Activated T-cell treated with anti-CD3 and anti-CD28 coated beads, Interleukin-2, amount 50 U/mL, for 48 hours (primary cell): ENCODE measurements around the gene KIRREL3.

Experiments used
- DNase-seq, 2 experiments: peaks; one replicate each; pipeline ENCODE4 v3.0.0-alpha.2; 2020

Gene KIRREL3

DNA sequence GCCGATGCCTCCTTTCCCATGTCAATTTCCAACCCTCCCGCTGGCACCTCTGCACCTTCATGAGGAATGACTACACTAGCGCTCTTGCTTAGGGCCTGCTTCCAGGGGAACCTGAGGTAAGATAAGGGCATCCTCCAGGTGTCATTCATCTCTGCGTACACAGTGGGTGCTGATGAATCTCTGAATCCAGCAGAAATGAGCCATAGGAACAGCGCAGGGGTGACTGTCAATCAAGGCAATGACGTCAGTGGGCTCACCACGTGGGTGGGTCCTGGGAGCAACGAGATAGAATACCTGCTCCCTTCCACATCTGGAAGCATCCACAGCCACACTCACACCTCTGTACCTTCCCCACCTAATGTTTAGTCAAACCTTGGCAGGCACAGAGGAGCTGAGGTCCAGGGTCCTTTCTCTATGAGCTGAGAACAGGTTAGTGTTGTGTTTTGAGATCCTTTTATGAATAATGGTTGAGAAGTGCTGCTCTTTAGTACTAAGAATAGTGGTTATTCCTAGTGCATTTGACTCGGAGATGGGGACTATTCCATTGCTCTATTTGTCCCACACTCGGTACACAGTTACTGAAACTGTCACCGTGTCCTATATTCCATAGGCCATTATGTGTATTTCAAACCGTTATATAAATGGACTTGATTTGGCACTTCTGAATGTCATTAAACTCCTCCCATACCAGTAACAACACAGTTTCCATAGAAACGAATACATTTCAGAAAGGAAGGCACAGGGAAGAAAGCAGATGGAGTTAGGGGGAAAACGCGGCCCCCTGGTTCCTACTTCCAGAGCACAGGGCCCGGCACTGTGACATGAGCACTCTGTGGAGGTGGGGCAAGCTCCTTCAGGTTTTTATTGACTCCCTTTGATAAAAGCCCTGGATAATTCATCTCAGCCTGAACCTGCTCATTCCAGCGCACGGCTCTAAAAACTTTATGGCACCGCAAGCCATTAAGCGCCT lies 451.7 kb downstream of the KIRREL3 start:
- no peak for DNase-seq

DNA sequence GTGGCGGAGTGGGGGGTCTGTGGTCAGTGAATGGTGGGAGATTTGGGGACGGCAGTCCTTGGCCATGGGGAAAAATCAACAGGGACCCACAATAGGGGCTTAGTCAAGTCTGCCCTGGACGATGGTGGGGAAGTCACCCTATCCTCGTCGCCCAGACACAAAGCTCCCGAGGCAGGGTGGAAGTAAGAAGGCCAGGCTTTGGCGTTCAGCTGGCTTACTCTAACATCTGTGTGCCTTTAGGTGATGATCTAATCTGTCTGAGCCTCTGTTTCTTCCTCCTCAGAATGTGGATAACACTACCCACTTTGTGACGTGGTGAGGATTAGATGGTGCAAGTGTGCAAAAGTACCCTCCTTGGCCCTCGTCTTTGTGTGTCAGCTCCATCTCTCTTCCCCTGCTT lies 452.9 kb downstream of the KIRREL3 start:
- DNase-seq = no peak

GRCh38 chr11:126547161-126547560 lies 453.4 kb downstream of the KIRREL3 start:
- no peak for DNase-seq

- DNase-seq = no peak
These were observed 453.9 kb downstream of the KIRREL3 start for GRCh38 chr11:126546694-126547093.

DNA sequence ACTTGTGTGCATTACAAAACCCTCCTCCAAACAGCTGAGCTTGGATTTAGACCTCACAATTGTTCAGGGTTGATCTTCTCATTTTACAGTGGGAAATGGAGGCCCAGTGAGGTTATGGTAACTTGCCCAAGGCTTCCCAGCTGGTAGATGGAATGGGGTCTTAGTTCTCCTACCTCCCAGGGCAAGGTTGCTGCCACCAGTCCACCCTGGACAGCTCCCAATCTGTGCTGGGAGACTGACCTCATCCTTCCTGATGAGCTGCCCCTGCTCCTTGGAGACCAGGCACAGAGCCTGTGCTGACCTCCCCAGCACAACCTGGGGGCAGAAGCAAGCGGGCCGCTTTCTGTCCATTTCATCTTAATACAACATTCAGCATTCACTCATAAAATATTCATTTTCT lies 454.4 kb downstream of the KIRREL3 start:
- DNase-seq = no peak

GRCh38 chr11:126545057-126545555 lies 455.5 kb downstream of the KIRREL3 start:
- DNase-seq = no peak

DNA sequence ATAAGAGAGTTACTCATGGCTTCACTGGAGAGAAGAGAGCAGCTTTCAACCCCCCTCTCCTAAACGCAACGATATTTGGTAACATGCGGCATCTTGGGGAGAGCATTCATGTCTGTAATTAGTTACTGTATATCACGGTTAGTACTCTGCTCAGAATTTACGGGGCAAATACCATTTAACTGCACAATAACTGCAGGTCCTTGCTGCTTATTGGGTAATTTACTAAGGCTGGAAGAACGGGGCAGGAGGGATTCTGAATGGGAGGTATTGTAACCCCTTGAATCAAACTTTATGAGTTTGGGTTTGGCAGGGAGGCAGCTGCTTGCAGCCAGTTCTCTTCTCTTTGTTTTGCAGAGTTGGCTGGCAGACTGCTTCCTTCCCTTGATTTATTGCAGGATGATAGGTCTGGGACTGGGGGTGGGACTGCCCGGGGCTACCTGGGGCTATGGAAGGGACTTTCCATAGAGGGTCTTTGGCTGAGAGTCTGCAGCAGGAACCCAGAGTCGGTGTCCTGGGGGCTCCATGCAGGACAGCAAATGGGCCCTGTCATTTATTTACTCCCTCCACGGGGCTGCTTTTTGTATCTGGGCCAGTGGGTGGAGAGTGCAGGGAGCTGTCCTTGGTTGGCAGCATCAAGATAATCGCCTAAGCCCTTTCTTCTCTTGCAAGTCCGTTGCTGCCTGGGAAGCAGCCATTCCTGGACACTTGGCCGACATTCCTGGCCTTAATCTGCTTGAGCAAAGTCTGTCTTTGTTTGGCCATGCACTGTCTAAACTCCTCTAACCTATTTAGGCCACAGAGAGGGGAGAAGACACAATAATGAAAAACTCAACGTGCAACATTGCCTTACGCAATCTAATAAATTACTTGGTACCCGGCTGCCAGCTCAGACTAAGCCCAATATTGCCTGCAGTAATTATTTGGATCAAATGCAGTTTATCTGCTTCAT lies 456.2 kb downstream of the KIRREL3 start:
- DNase-seq = no peak

GRCh38 chr11:126543691-126544090 lies 456.9 kb downstream of the KIRREL3 start:
- no peak for DNase-seq

GRCh38 chr11:126542334-126543015 lies 458.1 kb downstream of the KIRREL3 start:
- no peak for DNase-seq

GRCh38 chr11:126538071-126538470 lies 462.5 kb downstream of the KIRREL3 start:
- DNase-seq = no peak

DNA sequence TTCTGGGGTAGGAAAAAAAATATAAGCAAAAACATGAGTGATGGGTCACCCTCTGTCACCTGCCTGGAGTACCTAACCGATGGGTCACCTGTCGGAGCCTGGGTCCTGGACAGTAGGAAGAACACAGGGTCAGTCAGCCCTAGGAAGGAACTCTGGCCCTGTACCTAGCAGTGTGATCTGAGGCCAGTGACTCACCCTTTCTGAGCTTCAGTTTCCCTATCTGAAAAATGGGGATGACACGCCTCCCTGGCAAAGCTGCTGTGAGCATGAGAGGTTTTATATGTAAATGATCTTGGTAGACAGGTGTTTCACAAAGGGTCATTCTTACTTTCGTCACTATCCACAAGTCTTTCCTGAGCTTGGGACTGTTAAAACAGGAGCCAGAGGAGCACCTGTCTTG lies 463.1 kb downstream of the KIRREL3 start:
- no peak for DNase-seq

GRCh38 chr11:126534141-126534805 lies 466.3 kb downstream of the KIRREL3 start:
- no peak for DNase-seq

DNA sequence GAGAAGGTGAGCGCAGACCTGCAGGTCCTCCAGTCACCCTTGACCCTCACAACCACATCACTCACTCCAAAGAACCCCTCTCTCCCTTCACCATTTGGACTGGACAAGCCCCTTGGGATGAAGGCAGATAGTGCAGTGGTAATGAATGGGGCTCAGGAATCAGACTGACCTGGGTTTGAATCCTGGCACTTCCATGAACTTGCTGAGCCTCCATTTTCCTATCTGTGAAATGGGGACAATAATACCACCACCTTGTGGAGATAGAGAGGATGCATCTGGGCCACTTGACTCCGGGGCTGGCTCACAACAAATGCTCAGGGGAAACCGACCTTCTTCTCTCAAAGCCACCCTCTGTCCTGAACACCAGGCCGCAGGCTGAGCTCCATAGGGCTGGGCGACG lies 467.0 kb downstream of the KIRREL3 start:
- no peak for DNase-seq

DNA sequence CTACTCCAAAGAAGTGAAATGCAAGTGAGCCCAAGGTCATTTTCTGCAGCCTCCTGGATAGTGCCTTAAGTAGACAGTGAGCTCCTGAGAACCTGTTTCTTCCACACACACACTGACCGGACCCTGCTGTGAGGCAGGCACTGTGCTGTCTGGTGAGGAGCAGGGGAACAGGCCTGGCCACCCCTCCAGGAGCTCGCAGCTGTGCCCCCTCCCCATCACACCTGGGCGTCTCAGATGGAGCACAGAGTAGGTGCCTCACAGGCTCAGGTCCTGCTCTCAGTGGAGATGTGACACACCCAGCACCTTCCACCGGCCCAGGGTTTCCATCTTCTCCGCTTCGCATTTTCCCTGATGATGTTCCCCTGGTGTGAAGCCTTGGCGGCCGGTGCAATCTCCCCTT lies 470.2 kb downstream of the KIRREL3 start:
- no peak for DNase-seq

- DNase-seq = no peak
These were observed 471.5 kb downstream of the KIRREL3 start for GRCh38 chr11:126529037-126529436.

DNA sequence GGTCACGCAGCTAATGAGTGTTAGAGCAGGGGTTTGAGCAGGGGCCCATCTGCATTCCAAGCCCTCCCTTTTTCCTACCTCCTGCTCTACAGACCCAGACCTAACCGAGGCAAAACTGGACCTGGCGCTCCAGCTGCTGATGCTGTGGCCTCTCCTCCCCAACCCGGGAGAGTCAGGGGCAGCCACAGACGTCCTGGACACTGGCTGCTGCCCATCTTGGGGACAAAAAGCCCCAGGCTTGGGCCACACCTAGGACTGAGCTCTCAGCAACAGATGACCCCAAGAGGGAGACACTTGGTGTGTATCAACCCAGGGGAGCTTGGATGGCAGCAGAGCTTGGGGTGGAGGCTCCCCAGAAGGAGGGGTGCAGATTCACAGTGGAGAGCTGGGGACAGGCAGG lies 472.5 kb downstream of the KIRREL3 start:
- no peak for DNase-seq

DNA sequence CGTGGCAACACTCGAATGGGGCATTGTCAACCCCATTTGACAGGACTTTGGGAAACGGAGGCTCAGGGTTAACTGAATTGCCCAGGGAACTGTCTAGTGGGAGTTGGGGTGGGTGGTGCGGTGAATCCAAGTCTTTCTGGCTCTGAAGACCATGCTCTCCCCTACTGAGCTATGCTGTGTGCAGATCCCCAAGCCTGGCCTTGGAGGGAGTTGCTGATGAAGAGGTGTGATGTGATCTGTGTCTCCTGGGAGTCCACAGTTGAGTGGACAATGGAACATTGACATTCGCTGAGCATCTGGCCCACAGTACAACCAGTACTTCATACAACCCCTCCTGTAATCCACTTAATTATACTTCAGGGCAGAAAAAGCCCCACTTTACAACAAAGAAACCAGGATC lies 472.9 kb downstream of the KIRREL3 start:
- DNase-seq = no peak

GRCh38 chr11:126526471-126526870 lies 474.1 kb downstream of the KIRREL3 start:
- DNase-seq = no peak

GRCh38 chr11:126525702-126526101 lies 474.9 kb downstream of the KIRREL3 start:
- DNase-seq = no peak

GRCh38 chr11:126525216-126525615 lies 475.4 kb downstream of the KIRREL3 start:
- DNase-seq = no peak

GRCh38 chr11:126523441-126524205 lies 476.9 kb downstream of the KIRREL3 start:
- no peak for DNase-seq
